Measurements from ENCODE around the gene HMHB1.
"Not testable (repeated sequence)": the region's sequence is repeated elsewhere in the genome, so short reads cannot be mapped to it uniquely, and the experiment has no call there.

The HMHB1 gene

GRCh38 chr5:143801252-143801939, 10.6 kb upstream of the HMHB1 start:
- no peak for DNase-seq (ENCODE audit: low spot score)

DNA sequence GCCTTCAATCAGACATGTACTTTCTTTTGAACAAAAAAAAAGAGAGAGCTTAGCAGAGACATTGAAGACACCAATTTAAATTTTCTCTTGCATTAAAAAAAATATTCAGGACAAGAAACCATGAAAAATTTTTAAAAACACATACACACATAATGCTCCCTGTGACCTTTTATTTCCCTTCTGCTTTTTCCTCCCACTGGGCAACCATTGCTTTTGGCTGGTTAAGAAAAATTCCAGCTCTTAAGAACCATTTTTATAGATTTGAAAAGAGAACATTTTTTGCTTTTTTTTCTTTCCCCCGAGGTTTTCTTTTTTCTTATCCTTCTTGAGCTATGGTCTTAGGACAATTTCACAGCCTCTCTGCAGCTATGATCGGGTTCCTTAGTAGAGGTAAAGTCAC, 6.1 kb upstream of the HMHB1 start:
- no peak for DNase-seq (ENCODE audit: low spot score)

GRCh38 chr5:143806579-143806978, 5.4 kb upstream of the HMHB1 start:
- DNase-seq (ENCODE audit: low spot score) = no peak

GRCh38 chr5:143807401-143807800, 4.6 kb upstream of the HMHB1 start:
- no peak for DNase-seq (ENCODE audit: low spot score)

DNA sequence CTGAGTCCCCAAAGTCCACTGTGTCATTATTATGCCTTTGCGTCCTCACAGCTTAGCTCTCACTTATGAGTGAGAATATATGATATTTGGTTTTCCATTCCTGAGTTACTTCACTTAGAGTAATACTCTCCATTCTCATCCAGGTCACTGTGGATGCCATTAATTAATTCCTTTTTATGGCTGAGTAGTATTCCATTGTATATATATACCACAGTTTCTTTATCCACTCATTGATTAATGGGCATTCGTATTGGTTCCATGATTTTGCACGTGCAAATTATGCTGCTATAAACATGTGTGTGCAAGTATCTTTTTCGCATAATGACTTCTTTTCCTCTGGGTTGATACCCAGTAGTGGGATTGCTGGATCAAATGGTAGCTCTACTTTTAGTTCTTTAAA, 4.4 kb downstream of the HMHB1 start:
- DNase-seq (ENCODE audit: low spot score) = not testable (repeated sequence)

- DNase-seq (ENCODE audit: low spot score) = no peak
Measured at GRCh38 chr5:143819716-143820115, 7.8 kb downstream of the HMHB1 start.

DNA sequence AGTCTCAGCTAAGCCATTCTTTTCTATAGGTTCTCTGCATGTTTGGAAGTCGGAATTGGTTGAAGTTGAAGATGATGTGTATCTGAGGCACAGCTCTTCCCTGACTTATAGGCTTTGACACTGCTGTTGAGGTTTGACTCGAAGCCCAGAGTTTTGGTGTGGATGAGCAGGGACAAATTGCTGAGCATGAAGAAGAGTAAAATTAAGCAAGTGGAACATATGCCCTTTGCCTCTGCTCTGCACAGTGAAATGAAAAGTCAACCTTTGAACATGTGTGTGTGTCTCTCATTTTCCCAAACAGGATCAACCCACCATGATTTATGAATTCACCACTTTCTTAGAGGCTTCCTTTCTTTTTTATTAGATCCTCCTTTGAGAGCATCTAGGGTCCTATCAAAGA, 8.5 kb downstream of the HMHB1 start:
- DNase-seq (ENCODE audit: low spot score) = no peak

DNA sequence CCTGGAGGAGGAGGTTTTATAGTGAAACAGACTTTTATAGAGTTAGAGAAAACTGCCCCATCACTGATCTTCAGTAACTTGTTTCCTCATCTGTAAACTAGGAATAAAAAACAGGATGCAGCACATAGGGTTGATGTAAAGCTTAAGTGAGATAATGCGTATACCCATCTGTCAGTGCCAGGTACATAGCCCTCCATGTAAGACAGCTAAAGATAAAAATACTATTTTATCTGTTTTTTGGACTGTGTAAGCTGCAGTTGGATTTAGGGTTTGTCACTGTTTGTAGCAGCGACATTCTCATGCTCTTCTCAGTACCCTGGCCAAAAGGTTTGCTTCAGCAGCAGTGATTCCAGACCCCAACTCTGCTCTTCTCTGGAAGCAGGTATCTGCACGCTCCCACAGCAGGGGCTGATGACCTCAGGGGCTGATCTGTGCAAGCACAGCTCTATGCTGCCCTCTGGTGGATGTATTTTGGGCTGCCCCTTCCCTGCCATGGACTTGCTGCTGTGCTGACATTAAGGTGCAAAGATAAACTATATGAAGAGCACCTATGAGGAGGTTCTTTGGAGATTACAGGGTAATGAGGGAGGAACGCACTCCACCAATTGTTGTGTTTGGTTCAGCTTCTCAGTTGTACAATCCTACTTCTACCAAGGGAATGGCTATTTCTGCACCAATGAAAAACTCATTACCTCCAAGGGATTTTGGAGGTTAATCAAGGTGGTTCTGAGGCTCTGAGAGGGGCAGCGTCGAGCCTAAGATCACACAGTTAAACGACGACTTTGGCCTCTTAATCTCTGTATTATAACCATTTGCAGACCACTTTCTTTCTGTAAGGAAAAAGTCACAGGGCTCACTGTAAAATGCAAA, 13.1 kb downstream of the HMHB1 start:
- peak; percentile 64 for DNase-seq (ENCODE audit: low spot score)

- DNase-seq (ENCODE audit: low spot score) = no peak
Measured at GRCh38 chr5:143826951-143827444, 15.0 kb downstream of the HMHB1 start.

- no peak for DNase-seq (ENCODE audit: low spot score)
Measured at GRCh38 chr5:143828710-143829109, 16.7 kb downstream of the HMHB1 start.

DNA sequence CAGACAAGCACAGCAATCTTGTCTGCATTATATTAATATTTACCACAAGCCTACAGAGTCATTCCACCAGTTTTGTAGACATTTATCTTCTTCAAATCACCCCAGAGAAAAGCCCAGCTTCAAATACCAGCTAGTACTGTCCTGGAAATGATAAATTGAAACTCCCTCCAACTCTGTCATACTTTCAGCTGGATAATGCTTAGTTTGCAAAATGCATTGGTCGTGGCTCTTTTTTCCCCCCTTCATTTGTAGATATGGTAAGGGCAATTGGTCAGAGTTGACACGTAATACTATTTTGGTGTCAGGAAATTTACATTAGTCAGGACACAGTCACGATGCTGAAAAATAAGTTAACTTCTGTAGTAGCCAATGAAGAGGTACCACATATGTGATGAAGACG, 21.2 kb downstream of the HMHB1 start:
- DNase-seq (ENCODE audit: low spot score) = no peak

DNA sequence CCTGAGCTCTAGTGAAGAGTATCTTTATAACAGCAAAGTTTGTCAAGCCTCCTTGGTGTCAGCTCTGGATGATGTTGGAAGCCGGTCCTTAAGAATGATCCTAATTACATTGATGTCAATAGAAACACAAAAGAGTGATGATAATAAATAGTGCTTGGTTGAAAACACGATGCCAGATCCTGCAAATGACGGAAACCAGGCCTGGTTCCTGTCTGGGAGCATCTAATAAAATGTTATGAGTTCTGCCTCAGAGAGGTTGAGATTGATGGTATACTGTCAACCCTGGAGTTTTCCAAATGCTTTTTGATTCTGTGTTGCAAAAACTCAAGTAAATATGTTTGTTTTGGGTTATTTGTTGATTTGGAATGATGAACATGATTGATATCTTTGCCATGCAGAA, 23.3 kb downstream of the HMHB1 start:
- no peak for DNase-seq (ENCODE audit: low spot score)

DNA sequence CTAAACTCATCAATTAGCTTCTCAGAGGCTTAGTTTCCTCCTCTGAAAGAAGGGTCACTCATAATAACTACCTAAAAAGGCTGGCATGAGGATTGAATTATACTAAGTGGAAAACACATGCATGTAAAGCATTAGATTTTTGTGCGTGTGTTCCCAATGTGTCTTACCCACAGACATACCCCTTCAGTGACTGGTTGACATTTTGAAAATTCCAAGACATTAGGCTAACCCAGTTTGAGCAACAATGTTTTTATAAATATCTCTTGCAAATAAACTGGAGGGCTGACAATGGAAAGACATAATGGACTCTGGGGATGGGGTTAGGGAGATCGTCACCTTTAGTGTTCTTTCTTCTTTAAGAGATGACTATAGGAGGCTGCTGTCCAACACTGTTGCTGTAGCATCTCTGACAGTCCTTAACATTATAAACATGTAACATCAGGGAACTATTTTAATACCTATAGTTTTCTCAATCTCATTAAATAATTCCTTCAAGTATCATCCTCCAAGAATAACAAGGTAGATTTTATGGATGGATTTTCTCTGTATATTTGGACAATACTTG, 24.3 kb downstream of the HMHB1 start:
- no peak for DNase-seq (ENCODE audit: low spot score)

DNA sequence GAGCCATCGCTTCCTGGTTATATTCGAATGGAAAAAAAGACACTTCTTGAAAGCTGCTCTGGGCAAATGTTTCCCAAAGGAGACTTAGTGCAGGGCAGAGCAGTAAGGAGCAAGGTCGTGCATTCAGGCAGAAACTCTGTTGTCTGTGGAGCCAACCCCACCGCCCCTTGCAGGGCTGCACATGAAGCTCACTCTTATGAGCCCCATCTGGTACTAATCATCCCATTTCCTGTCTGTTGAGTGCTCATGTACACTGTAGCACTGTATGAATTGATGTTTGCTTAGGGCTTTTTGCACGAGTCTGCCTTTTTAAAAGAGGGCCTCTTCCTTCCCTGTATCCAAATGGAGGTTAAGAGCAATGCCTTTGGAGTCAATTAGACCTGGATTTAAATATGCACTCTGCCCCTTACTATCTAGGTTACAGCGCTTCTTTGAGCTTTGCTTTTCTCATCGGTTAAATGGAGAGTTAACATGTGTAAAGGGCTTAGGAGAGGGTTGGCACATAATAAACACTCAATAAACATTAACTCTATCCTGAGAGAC, 25.4 kb downstream of the HMHB1 start:
- DNase-seq (ENCODE audit: low spot score) = no peak

DNA sequence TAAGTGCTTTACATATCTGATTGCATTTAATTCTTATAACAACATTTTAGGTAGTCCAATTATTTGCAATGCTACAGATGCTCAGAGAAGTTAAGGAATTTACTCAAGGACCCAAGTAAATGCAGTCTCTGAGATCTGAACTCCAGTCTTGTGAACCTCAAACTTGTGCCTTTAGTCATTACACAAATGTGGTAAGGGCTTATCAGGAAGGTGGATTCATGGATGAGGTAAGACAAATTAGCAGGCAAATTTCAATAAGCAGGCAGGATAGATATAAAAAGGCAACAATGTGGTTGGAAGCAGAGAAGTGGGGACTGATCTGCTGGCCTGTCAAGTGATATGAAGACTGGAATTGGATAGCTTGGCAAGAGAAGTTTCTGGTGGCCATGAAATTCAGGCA, 29.5 kb downstream of the HMHB1 start:
- DNase-seq (ENCODE audit: low spot score) = no peak

- DNase-seq (ENCODE audit: low spot score) = no peak
Measured at GRCh38 chr5:143842920-143843319, 31.0 kb downstream of the HMHB1 start.

- no peak for DNase-seq (ENCODE audit: low spot score)
Measured at GRCh38 chr5:143843461-143843860, 31.5 kb downstream of the HMHB1 start.

GRCh38 chr5:143850050-143850683, 38.2 kb downstream of the HMHB1 start:
- no peak for DNase-seq (ENCODE audit: low spot score)

GRCh38 chr5:143851383-143851782, 39.4 kb downstream of the HMHB1 start:
- DNase-seq (ENCODE audit: low spot score) = no peak

DNA sequence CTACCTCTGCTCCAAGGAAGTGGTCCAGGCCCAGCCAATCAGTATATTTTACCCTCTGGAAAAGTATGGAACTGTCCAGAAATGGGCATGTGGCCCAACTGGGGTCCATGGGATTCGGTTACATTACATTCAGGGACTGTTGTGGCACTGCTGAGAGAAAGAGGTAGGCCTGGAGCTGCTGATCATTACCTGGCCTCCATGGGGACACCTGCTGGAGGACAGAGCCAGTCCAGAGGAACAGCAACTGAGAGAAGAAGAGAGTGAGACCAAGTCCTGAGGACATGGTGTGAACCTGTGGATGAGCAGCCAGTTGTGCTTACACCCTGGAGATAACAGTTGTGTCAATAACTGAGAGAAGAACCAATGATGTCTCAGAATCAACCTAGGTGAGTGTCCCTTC, 48.2 kb downstream of the HMHB1 start:
- no peak for DNase-seq (ENCODE audit: low spot score)

DNA sequence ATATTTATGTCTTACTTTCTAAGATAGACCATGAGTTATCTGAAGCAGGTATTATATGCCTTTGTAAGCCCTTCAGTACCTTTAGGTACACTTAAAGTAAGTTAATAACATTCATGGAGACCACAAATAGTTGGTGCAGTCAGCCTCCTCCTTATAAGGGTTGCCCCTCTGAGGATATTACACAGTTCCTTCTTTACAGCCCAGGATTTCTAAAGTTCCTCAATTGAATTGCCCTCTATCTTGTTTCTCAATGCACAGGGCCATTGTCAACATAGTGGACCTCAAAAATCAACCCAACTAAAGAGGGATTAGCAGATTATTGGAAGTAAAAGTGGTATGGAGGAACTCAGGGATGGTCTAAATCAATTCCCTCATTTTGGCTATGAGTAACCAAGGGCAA, 50.3 kb downstream of the HMHB1 start:
- no peak for DNase-seq (ENCODE audit: low spot score)

DNA sequence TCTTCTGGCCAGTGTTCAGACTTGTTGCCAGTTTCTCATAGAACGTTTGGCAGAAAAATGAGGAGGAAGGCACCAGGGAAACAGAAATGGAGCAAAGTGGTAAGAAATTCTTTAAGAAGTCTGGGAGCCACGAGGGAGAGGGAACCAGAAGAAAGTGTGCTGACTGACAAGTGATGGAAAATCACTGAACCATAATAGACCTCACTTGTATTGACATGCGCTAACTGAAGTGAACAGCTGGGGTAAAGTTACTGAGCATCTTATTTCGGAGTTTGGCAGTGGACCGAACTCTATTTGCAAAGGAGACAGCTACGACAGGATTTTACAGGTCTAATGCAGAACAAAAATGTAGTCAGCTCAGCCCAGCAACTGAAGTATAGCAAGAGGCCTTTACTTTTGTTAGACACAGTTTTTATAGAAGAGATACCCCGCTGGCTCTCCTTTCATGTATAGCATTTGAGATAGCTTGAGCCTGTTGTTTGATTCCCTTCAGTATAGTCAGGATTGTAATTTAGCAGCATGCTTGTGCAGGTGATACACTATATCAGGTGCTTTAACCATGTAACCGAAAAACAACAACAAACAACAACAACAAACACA, 53.6 kb downstream of the HMHB1 start:
- peak; percentile 24 for DNase-seq (ENCODE audit: low spot score)
